Mucosa of descending colon (tissue), 3 donors: ENCODE data around the gene TNNC1. TPM values are rescaled to one million over a fixed set of nuclear protein-coding genes. Genes with fewer than 3 reads are reported as not detected.

Experiments used
- ATAC-seq: fragments of 200-7000 bp; cut with Tn5 transposase; one replicate; pipeline ENCODE4 v1.9.1; 2020; ENCODE audit warnings: mild to moderate bottlenecking, moderate library complexity
- DNase-seq, 3 donors: peaks; one replicate each; pipeline ENCODE4 v3.0.0-alpha.2; 2020
- H3K36me3 ChIP-seq: fragments of 200-600 bp; one replicate; pipeline ENCODE4 v1.8.0; 2021; ENCODE audit warnings: low read depth, mild to moderate bottlenecking
- H3K4me1 ChIP-seq: fragments of 200-600 bp; one replicate; pipeline ENCODE4 v1.8.0; 2021; ENCODE audit warnings: low read depth, mild to moderate bottlenecking
- H3K4me3 ChIP-seq: fragments of 200-600 bp; one replicate; pipeline ENCODE4 v1.8.0; 2021; ENCODE audit warnings: mild to moderate bottlenecking
- H3K9me3 ChIP-seq: fragments of 200-600 bp; one replicate; pipeline ENCODE4 v1.8.0; 2021; ENCODE audit warnings: mild to moderate bottlenecking
- CTCF ChIP-seq: fragments of 200-600 bp; IDR thresholded peaks from one replicate; pipeline ENCODE4 v1.8.0; 2022; ENCODE audit warnings: antibody characterized with exemption, mild to moderate bottlenecking
- intact Hi-C, 2 donors: fragments of 100-400 bp; cut with DNase I in 1 of 2; cut with micrococcal nuclease in 1 of 2; formaldehyde crosslinking; loops; one replicate each; pipeline versions ENCODE4 v1.11.0 to v1.11.1; 2022; cut with DNase I, micrococcal nuclease
- total RNA-seq, 3 donors: library from RNA; stranded (reverse); fragmentation: NEBNext Ultra II Directional in 2 of 3; extraction: Animal tissue kit (Norgen Biotek cat#: 25700) in 2 of 3; gene quantifications; one replicate each; pipeline versions ENCODE4 v1.2.1 to v1.2.4, GENCODE V29; 2021 to 2023
- donor health status: DM: no; HTN: no; CAD: no; lungs with moderate emphysema.
- donor health status: DM: no; HTN: no; CAD: no.
- donor health status: DM: no; HTN: yes; CAD: no.

Gene TNNC1
- total RNA-seq, 3 donors from 2014 or later, result 0.60 to 6.3 (median 2.5) TPM

- no peak overlapping the region for H3K4me3 ChIP-seq
- no peak for TF ChIP-seq CTCF
- no peaks in the 10 kb centered on the region for H3K36me3 ChIP-seq
- H3K9me3 ChIP-seq, result no peaks in the 10 kb centered on the region
- intact Hi-C loops, result no loop called here
- ATAC-seq (no peak), DNase-seq (no peak)
- H3K4me1 ChIP-seq, result no peaks in the 10 kb centered on the region
These were observed 14.5 kb upstream of the TNNC1 start for GRCh38 chr3:52468336-52468735.

- no peak for ATAC-seq
- Histone ChIP-seq H3K36me3 (no peaks in the 10 kb centered on the region), H3K4me3 (no peak overlapping the region), H3K4me1 (no peaks in the 10 kb centered on the region), H3K9me3 (no peaks in the 10 kb centered on the region)
- intact Hi-C loops, result no loop called here
- no peak for DNase-seq
- no peak for TF ChIP-seq CTCF
These were observed 9.6 kb upstream of the TNNC1 start for GRCh38 chr3:52463416-52463815.

- H3K4me1 ChIP-seq, result no peaks in the 10 kb centered on the region
- no peak overlapping the region for H3K4me3 ChIP-seq
- no peaks in the 10 kb centered on the region for H3K9me3 ChIP-seq
- H3K36me3 ChIP-seq, result no peaks in the 10 kb centered on the region
- TF ChIP-seq CTCF, result no peak
- intact Hi-C loops, result no loop called here
- no peak for ATAC-seq
- no peak for DNase-seq
These were observed 8.0 kb upstream of the TNNC1 start for GRCh38 chr3:52461874-52462273.

GRCh38 chr3:52458770-52459545 lies 5.1 kb upstream of the TNNC1 start:
- DNase-seq, result no peak
- Histone ChIP-seq H3K4me1 (peaks cover 11% of the 10 kb centered on the region), H3K9me3 (no peaks in the 10 kb centered on the region), H3K4me3 (no peak overlapping the region), H3K36me3 (no peaks in the 10 kb centered on the region)
- intact Hi-C loops, result no loop called here
- no peak for ATAC-seq
- no peak for TF ChIP-seq CTCF

- Histone ChIP-seq H3K36me3 (no peaks in the 10 kb centered on the region), H3K4me1 (peaks cover 11% of the 10 kb centered on the region), H3K4me3 (no peak overlapping the region), H3K9me3 (no peaks in the 10 kb centered on the region)
- ATAC-seq, result no peak
- TF ChIP-seq CTCF, result no peak
- no peak for DNase-seq
- intact Hi-C loops, result no loop called here
These were observed 4.4 kb upstream of the TNNC1 start for GRCh38 chr3:52458031-52458760.
